Measurements from ENCODE around the gene BAG5.

DNA sequence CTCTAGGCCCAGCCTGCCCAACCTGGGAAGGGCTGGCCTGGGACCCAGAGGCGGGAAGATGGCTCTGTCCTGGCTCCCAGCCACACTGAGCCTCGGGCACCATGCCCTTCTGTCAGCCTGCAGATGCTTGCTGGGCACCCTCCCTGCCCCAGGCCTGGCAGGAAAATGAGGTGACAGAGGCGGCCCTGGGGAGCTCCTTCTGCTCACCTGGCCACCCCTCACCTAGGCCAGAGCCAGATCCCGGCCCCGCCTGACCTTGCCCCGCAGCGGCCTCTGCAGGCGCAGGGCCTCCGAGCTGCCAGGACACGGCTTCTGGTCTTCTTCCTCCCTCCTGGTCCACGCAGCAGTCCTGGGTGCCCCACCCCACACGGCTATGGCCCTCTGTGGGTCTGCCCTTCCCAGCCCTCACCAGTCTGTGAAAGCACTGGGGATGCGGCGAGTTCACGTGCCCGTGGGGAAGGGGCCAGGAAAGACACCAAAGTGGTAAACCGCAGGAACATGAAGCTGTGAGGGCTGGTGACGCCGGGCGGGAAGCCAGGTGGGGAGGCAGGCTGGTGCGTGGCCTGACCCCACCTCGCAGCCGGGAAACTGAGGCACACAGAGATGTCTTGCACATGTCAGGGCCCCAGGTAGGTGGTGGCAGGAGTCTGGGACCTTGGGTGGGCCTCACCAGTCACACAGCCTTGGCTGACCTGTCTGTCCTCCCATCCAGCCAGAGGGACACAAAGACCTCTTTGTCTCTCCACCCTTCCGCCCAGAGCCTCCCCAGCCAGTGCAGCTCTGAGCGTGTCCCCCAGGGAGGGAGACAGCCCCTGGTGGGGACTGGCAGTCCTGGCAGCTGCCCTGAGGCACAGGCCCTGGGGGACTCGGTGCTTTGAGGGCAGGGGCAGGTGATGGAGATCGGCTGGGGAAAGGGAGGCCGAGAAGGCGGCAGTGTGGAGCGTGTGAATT, 12.8 kb downstream of the BAG5 start:
- no peak for TF ChIP-seq POLR2AphosphoS5 (IDR thresholded peaks at IDR 0.05; ENCODE audit: borderline replicate concordance, low read depth, low read length)
- no peak for TF ChIP-seq EZH2 (IDR thresholded peaks at IDR 0.05)

All from SK-N-MC (cell line).